ENCODE measurements around the gene MAGEA11.
"Not testable (repeated sequence)": the region's sequence is repeated elsewhere in the genome, so short reads cannot be mapped to it uniquely, and the experiment has no call there.

The MAGEA11 gene, protein sequence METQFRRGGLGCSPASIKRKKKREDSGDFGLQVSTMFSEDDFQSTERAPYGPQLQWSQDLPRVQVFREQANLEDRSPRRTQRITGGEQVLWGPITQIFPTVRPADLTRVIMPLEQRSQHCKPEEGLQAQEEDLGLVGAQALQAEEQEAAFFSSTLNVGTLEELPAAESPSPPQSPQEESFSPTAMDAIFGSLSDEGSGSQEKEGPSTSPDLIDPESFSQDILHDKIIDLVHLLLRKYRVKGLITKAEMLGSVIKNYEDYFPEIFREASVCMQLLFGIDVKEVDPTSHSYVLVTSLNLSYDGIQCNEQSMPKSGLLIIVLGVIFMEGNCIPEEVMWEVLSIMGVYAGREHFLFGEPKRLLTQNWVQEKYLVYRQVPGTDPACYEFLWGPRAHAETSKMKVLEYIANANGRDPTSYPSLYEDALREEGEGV

DNA sequence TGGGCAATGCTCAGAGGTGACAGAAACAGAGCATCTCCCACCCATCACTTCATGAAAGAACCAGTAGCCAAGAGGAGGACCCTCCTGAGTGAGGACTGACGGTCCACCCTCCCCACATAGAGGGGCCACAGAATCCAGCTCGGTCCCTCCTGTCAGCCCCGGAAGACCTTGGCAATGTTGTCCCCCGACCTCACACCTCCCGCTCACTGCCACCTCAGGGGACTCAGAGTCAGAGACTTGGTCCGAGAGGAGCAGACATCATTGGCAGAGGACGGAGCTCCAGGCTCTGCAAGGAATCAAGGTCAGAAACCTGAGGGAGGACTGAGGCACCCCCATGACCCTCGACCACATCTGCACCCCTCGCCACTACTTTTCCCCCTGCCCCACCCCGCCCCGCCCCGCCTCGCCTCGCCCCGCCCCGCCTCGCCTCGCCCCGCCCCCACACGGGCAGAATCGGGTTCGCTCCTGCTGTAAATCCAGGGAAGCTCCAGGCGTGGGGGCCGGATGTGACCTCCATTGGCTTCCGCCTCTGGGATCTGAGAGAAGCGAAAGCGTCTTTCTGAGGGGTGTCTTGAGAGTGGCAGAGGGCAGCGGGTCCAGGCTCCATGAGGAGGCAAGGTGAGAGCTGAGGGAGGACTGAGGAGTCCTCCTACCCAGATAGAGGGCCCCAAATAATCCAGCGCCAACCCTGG, at the start of gene MAGEA11:
Gene MAGEA11, plus strand, starts transcription at position 516 of the 692 bp plus-strand sequence. CDS start 1,100 bp downstream, outside the sequence.
- no peak for DNase-seq (ENCODE audit: low spot score)

DNA sequence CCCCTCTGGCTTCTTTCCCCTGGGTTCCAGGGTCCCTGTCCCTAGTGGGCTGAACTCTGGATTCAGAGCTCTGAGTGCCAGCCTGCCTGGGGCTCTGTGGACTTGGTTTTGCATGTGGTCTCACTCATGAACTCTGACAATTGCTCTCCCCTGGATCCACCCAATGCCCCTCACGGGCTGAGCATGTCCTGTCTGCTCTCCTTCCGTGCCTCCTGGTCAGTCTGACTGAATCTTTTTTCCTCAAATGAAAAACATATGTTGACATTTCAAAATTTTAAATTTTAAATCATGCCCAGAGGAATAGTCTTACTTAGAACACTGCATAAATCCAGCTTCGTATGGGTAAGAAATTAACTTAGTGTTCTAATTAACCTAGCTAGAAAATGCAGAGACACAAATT, 36.8 kb upstream of the MAGEA11 start:
- DNase-seq (ENCODE audit: low spot score), result not testable (repeated sequence)

DNA sequence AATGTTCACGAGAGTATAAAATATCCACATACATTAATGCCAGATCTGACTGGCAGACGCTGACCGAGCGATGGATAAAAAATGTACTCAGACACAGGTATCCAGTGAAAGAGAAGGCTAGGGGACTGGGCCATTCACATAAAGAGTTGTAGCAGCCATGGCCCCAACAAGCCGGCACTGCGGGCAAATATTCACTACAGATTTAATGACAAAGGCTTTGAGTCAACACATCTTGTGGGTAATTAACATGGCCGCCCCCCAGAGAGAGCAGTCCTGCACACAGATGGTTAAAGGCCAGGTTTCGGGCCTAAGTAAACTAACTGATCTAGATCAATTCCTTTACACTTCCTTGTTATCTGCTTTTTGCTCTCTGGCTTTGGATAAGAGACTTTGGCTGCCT, 36.3 kb upstream of the MAGEA11 start:
- DNase-seq (ENCODE audit: low spot score), result not testable (repeated sequence)

DNA sequence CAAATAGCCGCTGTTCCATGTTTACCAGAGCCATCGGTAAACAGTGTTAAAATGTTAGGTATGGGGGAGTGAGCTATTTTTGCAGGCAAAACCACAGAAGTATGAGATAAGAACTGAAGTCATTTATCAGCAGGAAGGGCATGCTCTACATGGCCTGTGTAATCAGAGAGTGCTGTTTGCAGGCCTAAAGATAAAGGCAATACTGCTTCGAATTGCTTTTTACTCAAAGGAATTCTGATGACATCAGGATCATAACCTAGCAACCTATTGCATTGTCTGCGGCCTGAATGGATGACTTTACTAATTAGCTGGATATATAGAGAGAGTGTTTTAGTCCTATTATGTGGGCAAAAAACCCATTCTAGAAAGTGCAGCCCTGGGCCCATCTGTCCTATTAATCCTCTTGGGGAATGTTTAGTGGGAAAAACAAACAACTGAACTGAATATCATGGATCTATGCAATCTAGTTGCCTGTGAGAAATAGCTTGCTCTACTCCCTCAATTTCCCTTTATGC, 32.6 kb upstream of the MAGEA11 start:
- not testable (repeated sequence) for DNase-seq (ENCODE audit: low spot score)

DNA sequence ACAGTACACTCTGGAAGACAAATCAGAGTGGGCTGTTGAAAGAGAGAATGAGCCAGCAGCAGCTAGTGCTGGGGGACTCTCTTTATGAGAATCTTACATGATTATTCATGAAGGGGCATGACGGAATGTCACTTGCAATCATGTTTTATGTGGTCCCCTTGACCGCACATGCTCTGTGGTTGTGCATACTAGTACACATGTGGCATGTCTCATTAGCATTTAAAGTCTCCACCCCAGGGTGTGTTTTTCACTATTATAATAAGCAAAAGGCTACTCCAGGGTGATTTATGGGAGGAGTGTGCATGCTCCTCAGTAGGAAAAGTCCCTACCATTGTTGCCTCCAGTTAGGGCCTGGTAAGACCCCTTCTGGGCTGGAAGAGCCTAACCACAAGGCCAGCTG, 30.7 kb upstream of the MAGEA11 start:
- no peak for DNase-seq (ENCODE audit: low spot score)

DNA sequence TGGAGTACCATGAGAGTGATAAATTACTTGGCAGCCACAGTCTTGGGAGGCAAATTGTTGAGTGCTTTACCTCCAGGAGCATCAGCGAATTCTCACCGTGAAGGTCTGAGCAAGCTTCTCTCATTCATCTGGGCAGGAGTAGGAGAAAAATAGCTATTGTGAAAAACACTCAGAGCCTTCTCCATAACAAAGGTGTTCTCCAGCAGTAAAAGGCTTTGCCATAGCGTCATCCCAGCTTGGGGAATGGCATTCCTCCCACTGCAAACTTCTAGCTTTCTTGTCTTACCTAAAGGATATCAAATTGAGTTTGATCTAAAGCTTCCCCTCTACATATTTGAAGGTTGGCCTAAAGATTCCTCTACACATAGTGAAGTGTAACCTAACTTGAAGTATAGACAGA, 29.8 kb upstream of the MAGEA11 start:
- no peak for DNase-seq (ENCODE audit: low spot score)

DNA sequence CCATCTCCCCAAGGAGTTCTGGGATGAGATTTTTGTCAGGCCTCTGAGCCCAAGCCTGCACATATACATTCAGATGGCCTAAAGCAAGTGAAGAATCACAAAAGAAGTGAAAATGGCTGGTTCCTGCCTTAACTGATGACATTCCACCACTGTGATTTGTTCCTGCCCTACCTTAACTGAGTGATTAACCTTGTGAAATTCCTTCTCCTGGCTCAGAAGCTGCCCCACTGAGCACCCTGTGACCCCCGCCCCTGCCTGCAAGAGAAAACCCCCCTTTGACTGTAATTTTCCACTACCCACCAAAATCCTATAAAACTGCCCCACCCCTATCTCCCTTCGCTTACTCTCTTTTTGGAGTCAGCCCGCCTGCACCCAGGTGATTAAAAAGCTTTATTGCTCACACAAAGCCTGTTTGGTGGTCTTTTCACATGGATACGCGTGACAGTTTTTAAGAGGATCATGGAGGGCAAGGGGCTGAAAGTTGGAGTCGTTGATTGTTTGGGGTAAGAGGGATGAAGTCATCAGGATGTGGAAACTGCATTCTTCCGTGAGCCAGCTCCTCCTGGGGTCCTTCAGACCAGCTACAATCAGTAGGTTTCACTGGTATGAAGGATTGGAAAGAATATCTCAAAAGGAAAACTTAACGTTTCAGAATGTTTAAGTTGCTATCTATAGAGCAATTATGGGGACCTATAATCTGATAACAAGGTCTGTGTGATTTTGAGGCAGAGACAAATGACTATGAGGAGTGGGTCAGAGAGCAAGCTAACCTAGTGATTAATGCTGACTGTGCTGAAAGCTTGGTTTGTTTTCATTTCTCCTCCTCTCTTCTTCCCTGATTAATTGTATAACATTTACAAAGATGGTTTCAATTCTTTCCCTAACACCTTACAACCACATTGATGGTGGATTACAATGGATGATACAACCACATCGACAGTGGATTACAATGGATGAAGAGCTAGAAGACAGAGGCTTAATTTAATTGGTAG, 28.6 kb upstream of the MAGEA11 start:
- DNase-seq (ENCODE audit: low spot score), result no peak

DNA sequence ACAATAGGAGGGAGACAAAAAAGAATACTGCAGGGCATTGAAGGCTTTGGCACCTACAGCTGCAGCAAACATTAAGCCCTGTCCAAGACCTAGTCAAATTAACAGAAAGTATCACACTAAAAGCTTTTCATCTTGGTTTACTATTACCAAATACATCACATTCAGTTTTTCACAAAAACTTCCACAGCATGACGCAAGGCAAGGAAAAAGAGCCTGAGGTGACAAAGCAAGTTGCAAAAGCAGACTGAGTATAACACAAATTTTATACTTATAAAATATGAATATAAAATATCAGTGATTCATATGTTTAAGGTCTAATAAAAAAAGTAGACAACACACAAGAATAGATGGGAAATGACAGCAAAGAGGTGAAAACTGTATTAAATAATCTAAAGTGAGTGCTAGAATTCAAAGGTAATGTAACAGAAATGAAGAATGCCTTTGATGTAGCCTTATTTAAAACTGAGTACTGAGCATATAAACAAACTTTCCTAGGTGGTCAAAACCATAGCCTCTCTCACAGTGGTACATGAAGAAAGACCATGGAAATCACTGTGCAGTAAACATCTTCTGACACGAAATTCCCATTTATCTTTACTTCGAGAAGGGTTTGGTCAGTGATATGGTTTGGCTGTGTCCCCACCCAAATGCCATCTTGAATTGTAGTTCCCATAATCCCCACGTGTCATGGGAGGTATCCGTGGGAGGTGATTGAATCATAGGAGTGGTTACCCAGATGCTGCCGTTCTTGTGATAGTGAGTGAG, 27.7 kb upstream of the MAGEA11 start:
- DNase-seq (ENCODE audit: low spot score), result no peak

DNA sequence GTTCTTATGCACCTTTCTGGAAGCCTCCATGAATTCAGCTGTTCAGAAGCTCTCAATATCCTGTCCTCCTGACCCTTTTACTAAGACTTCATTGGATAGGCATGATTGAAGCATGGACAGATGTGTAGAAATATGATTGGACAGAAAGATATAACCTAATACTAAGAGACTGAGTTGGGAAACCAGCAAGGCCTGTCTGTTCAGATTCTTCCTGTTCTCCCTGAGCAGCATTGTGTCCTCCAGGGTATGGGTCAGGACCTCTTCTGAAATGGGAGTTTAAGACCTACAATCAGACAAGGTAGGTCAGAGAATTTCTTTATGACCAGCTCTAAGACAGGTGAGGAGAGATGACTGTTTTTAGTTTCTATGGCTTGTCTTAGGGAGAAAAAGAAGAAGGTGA, 23.9 kb upstream of the MAGEA11 start:
- DNase-seq (ENCODE audit: low spot score), result no peak

DNA sequence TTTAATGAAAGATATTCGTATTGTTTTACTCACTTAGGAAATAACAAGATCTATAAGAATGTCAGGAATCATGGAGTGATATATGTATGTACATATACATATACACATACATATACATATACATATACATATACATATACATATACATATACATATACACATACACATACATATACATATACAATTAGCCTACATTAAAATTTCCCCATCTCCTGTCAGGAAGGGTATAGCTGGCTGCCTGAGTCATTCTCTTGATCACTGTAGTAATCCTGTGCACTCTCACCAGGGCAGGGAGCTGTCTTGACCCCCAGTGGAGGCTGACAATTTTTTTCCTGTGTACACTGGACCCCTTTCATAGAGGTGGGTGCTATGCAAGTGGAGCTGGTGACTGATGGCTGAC, 23.3 kb upstream of the MAGEA11 start:
- DNase-seq (ENCODE audit: low spot score), result no peak

DNA sequence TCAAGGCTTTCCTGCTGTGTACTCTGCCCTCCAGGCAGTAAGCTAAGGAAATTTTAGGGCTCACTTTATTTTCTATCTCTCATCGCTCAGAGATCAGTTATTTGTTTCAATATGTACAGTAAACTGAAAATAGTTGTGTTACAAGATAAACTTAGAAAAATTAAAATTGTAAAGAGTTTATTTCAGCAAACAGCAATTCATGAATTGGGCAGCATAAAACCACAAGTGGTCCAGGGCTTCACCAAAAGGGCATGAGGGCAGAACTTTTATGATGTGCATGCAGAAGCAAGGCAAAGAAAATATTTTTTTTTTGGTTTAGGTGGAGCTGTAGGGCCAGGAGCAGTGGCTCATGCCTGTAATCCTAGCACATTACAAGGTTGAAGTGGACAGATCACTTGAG, 20.1 kb upstream of the MAGEA11 start:
- DNase-seq (ENCODE audit: low spot score), result no peak

DNA sequence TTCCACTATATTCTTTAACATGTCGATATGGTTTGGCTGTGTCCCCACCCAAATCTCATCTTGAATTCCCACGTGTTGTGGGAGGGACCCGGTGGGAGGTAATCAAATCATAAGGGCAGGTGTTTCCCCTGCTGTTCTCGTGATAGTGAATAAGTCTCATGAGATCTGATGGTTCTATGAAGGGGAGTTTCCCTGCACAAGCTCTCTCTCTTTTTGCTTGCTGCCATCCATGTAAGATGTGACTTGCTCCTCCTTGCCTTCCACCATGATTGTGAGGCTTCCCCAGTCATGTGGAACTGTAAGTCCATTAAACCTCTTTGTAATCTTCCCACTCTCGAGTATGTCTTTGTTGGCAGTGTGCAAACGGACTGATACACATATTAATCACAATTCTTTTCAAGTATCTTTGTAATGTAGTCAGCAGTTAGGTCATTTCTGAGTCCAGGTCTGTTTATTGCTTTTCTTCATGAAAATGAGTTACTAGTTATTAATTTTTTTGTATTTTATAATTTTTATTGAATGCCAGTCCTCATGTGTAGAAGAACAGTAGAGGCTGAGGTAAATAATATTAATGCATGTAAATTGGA, 19.1 kb upstream of the MAGEA11 start:
- not testable (repeated sequence) for DNase-seq (ENCODE audit: low spot score)

DNA sequence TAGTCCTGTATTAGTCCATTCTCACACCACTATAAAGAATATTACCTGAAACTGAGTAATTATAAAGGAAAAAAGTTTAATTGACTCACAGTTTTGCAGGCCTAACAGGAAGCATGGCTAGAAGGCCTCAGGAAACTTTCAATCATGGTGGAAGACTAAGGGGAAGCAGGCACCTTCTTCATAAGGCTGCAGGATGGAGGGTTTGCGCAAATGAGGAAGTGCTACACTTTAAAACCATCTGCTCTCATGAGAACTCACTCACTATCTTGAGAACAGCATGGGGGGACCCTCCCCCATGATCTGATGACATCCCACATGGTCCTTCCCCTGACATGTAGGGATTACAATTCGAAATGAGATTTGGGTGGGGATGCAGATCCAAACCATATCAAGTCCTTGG, 12.1 kb upstream of the MAGEA11 start:
- DNase-seq (ENCODE audit: low spot score), result no peak

DNA sequence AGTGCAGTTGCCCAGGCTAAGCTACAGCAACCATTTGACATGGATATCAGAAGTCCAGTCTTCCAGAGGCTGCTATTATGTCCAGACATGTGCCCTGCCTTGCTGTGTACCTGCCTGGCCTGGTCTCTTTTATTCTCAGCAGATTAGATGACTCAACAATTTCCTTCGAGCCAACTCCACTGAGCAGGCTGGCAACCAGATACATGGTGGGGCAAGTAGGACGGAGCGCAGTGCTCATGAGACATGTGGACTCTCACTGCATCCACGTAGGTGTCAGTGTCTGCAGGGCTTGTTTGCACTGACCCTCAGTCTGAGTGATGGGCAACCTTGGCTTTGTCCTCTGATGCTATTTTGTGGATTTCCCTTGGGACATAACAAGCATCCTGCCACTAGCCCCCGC, 7.2 kb upstream of the MAGEA11 start:
- DNase-seq (ENCODE audit: low spot score), result no peak

DNA sequence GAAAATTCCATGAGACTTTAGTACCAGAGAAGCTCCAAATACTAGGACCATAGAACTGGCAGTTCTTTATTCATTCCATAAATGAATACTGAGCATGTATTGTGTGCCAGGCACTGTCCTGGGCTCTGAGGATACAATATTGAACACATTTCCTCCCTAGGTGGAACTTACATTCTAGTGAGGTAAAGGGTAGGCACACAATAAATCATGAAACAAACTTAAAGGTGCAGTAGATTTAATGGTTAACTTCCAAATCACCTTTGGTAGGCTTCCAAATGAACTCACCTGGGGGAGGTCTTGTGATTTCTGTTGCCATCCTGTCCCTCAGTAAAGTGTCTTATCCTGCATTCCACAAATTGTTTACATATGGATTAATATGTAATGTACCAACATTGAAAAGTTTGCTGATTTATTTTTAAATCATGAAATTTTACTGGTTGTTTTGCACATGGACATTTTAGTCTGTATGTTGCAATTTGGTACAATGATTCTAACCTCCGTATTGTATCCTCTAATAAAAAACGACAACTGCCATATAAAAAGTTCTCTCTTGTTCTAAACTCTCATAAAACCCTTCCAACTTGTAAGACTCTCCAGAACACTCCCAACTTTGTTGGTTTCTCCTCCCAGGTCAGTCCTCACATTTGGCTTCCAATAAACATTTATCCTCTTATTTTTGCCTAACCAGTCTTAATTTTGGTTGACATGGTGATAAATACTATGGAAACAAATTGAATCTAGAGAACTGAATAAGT, 4.5 kb upstream of the MAGEA11 start:
- no peak for DNase-seq (ENCODE audit: low spot score)

DNA sequence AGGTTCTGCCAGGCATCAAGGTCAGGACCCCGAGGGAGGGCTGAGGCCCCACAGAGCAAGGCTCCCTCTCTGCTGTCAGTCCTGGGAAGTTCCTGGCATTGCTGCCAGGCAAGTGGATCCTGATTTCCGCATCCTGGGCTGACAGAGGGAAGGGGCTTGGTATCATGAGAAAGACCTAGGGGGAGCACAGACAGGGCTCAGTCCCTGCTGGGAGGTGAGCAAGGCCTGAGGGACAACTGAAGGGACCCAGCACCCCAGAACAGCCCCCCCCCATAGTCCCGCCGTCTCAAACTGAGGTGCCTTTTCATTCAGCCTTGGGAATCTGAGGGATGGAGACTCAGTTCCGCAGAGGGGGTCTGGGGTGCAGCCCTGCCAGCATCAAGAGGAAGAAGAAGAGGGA, 971 bp downstream of the MAGEA11 start:
- no peak for DNase-seq (ENCODE audit: low spot score)

DNA sequence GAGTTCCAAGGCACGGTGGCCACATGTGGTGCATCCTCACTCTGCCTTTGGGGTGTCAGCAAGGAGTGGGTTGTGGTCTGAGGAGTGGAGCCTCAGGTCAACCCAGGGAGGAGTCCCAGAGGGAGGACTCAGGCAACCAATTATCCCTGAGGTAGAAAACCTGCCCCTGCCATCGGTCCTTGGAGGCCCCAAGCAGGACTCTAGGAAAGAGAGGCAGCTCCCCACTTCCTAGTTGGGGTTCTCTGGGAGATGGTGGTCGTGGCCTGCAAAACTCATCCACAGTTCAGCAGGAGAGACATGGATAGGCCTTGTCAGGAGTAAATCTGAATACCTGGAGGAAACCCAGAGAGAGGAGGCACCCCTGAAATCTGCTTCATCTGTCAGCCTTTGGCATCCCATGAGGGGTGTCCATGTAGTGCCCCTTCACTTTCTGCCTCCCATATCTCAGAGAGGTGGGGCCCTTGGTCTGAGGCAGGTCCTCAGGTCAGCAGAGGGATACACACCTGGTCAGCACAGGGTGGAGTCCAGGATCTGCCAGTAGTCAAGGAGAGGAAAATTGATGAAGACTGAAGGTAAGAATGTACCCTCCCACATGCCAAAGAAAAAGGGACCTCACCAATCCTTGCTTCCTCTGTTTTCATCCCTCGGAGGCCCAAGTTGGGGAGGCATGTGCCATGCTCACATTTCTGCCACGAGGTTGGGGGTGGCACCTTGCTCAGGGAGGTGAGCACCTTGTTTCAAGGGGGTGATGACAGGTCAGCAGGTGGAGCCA, 1.6 kb downstream of the MAGEA11 start:
- DNase-seq (ENCODE audit: low spot score), result no peak

DNA sequence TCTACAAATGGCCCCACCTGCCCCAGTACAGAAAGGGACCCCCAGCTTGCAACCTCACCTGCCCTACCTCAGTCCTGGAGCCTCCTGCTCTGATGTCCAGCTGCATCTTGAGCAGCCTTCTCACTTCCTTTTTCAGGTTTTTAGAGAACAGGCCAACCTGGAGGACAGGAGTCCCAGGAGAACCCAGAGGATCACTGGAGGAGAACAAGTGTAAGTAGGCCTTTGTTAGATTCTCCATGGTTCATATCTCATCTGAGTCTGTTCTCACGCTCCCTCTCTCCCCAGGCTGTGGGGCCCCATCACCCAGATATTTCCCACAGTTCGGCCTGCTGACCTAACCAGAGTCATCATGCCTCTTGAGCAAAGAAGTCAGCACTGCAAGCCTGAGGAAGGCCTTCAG, 3.6 kb downstream of the MAGEA11 start:
- no peak for DNase-seq (ENCODE audit: low spot score)

DNA sequence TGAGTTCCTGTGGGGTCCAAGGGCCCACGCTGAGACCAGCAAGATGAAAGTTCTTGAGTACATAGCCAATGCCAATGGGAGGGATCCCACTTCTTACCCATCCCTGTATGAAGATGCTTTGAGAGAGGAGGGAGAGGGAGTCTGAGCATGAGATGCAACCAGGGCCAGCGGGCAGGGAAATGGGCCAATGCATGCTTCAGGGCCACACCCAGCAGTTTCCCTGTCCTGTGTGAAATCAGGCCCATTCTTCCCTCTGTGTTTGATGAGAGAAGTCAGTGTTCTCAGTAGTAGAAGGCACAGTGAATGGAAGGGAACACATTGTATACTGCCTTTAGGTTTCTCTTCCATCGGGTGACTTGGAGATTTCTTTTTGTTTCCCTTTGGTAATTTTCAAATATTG, 4.8 kb downstream of the MAGEA11 start:
- DNase-seq (ENCODE audit: low spot score), result no peak
